COLO829 (cell line): Measurements from ENCODE around the gene KRT86.
"Not testable (repeated sequence)": the region's sequence is repeated elsewhere in the genome, so short reads cannot be mapped to it uniquely, and the experiment has no call there.

ENCODE experiments used
- DNase-seq: peaks from one replicate; pipeline ENCODE4 v3.0.0; 2012; ENCODE audit warnings: low spot score

The KRT86 gene

DNA sequence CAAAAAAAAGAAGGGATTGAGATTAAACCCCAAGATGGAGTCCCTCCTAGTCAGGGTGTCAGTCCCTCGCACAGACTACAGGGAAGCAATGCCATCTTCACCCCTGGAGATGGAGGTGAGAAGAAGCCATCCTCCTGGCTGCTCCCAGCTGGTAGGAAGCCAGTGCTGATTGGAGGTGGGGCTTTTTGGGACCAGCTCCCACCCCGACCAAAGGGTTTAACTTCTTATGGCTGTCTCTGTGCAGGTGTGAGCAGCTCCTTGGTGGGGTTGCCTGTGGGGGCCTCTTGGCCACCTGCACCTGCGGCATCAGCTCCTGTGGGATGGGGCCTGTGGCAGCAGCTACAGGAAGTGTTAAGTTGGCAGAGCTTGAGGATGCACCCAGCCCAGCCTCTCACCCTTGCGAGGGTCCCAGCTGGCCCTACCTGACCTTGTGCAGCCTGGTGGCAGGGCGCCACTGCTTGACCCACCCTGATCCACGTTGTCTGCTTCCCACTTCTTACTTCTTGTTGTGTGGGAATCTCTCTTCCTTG is 3.8 kb upstream of the KRT86 start:
- DNase-seq = no peak

GRCh38 chr12:52271158-52271557 is 3.3 kb upstream of the KRT86 start:
- no peak for DNase-seq

- DNase-seq = no peak
Observed at GRCh38 chr12:52275686-52276085, 1.2 kb downstream of the KRT86 start.

DNA sequence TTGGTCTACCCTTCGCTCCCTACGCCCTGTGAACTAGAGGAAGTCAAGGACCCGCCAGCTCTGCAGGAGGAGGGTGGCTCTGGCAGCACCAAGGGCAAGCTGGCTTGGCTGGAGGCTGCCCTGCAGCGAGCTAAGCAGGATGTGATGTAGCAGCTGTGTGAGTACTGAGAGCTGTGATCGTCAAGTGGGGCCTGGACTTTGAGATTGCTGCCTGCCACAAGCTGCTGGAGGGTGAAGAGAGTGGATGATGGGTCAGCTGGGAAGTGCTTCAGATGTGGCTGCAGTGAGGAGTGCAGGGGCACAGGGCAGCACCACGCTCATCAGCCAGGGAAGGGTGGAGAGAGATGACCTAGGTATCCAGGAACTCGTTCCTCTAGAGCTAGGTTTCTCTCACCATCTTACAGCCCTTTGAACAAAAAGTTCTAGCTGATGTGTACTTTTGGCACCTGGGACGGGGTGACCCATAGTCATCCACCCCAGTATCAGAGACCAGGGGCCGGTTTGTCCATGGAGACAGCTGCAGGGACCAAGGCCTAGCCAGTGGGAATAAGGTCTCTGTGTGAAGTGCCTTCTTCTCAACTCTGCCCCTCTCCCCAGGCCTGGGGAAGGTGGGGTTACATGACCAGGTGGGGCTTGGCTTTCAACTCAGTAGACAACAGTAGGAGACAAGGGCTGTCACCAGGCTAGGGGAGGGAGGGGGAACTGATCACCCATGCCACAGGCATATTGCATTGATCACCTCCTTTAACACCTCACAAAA is 3.2 kb downstream of the KRT86 start:
- DNase-seq = no peak

GRCh38 chr12:52278575-52279421 is 4.4 kb downstream of the KRT86 start:
- peak; percentile 69 for DNase-seq

DNA sequence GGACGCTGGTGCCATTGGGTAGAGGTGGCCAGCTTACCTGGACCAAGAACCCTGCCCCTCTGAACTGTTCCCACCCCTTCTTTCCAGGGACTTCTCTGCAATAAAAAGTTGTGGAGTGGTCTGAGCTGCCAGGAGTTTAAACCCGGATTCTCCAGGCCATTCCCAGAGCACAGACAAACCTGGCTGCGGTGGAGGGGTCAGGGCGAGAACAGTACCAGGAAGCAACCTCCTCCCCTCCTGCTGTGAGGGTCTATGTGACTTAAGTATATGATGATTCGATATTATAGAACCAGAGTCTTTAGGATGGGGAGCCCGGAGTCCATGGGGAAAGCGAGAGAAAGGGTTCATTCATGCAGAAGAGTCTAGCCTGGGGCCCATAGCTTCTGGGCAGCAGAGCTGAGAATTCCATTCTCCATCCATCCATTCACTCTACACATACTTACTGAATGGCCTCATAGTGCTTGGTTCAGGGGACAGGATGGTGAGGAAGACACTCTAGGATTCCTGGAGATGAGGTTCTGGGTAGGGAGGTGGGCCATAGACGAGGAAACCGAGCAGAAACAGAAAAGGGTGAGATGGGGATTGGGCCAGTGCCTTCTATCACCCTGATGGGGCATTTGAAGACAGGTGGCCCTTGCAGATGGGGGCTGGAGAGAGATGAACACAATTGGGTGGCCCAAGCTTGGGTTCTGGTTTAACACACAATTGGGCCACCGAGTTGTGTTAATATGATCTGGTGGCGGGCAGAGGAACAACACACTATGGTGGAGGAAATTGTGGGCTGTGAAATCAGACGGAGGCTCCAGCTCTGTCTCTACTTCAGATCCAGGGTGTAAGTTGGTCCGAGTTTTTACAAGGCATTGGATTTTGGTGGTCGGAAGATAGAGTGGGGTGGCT is 5.2 kb downstream of the KRT86 start:
- no peak for DNase-seq

DNA sequence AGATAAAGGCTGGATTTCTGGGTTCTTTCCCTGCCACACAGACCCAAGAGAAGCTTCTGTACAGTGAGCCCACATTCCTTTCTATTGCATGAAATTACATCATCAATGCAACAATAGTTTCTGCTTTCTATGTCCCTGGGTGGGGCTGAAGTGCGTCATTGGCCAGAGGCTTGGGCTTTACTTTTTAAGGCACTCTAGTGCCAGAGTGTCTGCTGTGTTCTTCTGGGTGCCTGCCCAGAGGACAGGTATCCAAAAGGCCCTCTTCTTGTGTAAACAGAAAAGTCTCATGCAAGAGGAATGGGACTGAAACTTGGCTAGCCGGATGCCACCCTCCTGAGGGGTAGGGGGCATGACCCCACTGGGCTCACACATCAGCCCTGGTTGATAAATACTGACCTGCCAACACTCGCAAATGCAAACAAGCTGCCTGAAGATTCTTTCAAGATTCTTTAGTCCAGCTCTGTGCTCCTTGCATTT is 5.9 kb downstream of the KRT86 start:
- DNase-seq = no peak

GRCh38 chr12:52280796-52281560 is 6.5 kb downstream of the KRT86 start:
- peak; percentile 49 for DNase-seq

- DNase-seq = no peak
Observed at GRCh38 chr12:52284562-52285171, 10.2 kb downstream of the KRT86 start.

DNA sequence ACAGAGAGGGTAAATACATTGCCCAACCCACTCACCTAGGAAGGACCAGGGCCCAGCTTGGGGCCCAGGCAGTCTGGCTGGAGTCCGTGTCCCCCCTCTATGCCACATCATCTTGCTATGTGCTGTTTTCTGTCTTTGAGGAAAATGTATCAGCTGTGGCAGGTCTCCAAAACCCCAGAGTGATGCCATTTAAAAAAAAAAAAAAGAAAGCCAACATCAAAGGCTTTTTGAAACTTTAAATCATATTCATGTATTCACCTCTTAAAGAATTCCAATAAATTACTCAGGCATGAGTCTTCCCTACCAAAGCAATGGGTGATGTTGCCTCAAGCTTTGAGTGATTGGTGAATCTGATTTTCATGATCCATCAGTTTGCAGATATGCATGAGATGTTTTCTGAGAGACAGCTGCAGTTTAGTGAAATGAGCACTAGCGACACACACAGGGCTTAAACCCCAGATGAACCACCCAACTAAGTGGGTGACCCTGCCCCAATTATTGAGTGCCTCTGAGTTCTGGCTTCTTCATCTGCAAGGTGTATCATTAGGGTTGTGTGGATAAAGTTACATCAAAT is 10.8 kb downstream of the KRT86 start:
- no peak for DNase-seq

GRCh38 chr12:52285851-52286530 is 11.5 kb downstream of the KRT86 start:
- no peak for DNase-seq

DNA sequence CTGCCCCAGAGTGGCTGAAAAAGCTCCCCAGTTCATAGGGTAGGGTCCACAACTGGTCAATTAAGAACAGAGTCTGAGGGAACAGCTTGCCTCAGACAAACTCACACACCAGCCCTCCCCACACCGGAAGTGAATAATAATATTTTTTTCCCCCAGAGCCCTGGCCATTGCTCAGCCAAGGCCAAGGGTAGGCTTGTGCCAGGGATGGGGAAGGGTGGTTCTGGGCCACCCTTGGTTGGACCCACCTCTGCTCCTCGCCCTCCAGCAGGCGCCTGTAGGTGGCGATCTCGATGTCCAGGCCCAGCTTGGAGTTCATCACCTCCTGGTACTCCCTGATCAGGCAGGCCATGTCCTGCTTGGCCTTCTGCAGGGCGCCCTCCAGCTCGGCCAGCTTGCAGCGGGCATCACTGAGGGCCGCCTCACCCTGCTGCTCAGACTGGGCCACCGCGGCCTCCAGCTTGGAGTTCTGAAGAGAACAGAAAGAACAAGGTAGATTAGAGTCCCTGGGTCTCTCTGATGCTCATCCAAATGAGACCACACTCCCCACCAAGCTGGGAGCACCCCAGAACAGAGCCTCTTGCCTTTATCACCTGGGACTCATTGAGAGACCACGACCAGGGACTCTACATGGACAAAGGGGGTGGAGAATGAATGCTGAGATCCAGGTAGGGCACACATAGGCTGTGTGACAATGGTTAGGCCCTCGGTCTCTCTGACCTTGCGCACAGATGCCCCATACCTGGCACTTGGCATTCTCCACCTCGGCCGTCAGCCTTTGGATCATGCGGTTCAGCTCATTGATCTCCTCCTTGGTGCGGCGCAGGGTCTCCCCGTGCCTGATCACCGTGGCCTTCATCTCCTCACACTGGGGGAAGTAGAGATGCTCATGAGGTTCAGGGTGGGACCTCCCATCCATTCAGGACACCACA is 12.7 kb downstream of the KRT86 start:
- not testable (repeated sequence) for DNase-seq

- DNase-seq = not testable (repeated sequence)
Observed at GRCh38 chr12:52287816-52288805, 13.7 kb downstream of the KRT86 start.

- DNase-seq = not testable (repeated sequence)
Observed at GRCh38 chr12:52290483-52291134, 16.2 kb downstream of the KRT86 start.

GRCh38 chr12:52291267-52291935 is 17.0 kb downstream of the KRT86 start, which contains the start of gene KRT81:
KRT81 (minus strand) TSS chr12:52291534; CDS start chr12:52291465, 69 bp downstream.
- DNase-seq = no peak

- no peak for DNase-seq
Observed at GRCh38 chr12:52293926-52294325, 19.5 kb downstream of the KRT86 start.
